OCI-LY7 (cell line): ENCODE results near the gene PUM2.

Source experiments
- CTCF ChIP-seq: fragments of 200-600 bp; sonication (generic); conservative IDR thresholded peaks from 2 replicates; pipeline ENCODE4 v1.5.1; 2014; ENCODE audit warnings: mild to moderate bottlenecking, antibody characterized with exemption, low read length, moderate library complexity, mixed read lengths
- EZH2phosphoT487 ChIP-seq: fragments of 200-600 bp; sonication (generic); IDR thresholded peaks from 2 replicates; pipeline ENCODE4 v1.6.1; 2018; ENCODE audit warnings: low read depth, borderline replicate concordance, mild to moderate bottlenecking, mixed run types, antibody characterized with exemption, low read length, moderate library complexity, mixed read lengths

- TF ChIP-seq CTCF: no peak
- TF ChIP-seq EZH2phosphoT487: no peak
These were observed 2.8 kb upstream of the PUM2 start for GRCh38 chr2:20353241-20353992.
